Measurements from ENCODE around the gene OSCAR. TPM values are rescaled to one million over a fixed set of nuclear protein-coding genes. Genes with fewer than 3 reads are reported as not detected.

OSCAR gene
- total RNA-seq, 1 donor from 2014 or later: 0.20 TPM

DNA sequence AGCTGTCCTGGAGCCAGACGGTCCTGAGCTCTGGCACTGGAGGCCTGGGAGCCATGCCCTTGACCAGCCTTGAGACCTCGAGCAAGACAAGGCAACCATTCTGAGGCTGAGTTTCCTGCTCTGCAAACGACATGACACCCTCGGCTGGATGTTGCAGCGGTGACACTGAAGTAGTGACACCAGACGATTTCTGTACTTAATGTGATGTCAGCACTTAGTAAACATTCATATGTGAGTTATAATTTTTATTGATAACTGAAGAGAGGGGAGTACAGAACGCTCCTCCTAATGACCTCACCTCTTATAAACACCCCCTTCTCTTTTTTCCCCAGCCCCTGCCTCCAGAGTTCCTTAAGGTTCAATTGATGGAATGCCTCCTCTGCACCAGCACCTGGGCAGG lies 7.9 kb upstream of the OSCAR start:
- Histone ChIP-seq H3K79me2 (ENCODE audit: insufficient read depth, low read length) (peaks cover 26% of the 10 kb centered on the region), H3K4me3 (ENCODE audit: insufficient read depth, low read depth, low read length) (no peak overlapping the region), H3K27me3 (ENCODE audit: insufficient read depth, low read length) (no peaks in the 10 kb centered on the region), H3K27ac (ENCODE audit: low read depth, low read length) (no peak overlapping the region), H3K36me3 (ENCODE audit: insufficient read depth, low read length) (peaks cover 5% of the 10 kb centered on the region), H3K9ac (ENCODE audit: low read length) (no peak overlapping the region), H4K20me1 (ENCODE audit: insufficient read depth, low read length) (peaks cover 15% of the 10 kb centered on the region), H3K9me3 (ENCODE audit: insufficient read depth, low read depth, low read length) (no peaks in the 10 kb centered on the region), H2AFZ (ENCODE audit: low read depth, low read length) (no peak overlapping the region), H3K4me2 (ENCODE audit: low read length) (no peak overlapping the region), H3K4me1 (ENCODE audit: insufficient read depth, low read length) (no peaks in the 10 kb centered on the region)
- DNase-seq (ENCODE audit: low read depth) (no peak), FAIRE-seq (no peak)
- Mint-ChIP-seq H3K4me1 (ENCODE audit: low read depth, unreplicated experiment) (no peaks in the 10 kb centered on the region), H3K4me3 (ENCODE audit: unreplicated experiment) (no peak overlapping the region), H3K9me3 (ENCODE audit: unreplicated experiment) (no peaks in the 10 kb centered on the region), H3K27ac (ENCODE audit: unreplicated experiment) (no peak overlapping the region), H3K27me3 (ENCODE audit: low read depth, unreplicated experiment) (no peaks in the 10 kb centered on the region), H3K36me3 (ENCODE audit: low read depth, unreplicated experiment) (peaks cover 16% of the 10 kb centered on the region)
- no peak for TF ChIP-seq EZH2 (IDR thresholded peaks at IDR 0.05; ENCODE audit: insufficient read depth, low read length)
- TF ChIP-seq, protein P1, sequence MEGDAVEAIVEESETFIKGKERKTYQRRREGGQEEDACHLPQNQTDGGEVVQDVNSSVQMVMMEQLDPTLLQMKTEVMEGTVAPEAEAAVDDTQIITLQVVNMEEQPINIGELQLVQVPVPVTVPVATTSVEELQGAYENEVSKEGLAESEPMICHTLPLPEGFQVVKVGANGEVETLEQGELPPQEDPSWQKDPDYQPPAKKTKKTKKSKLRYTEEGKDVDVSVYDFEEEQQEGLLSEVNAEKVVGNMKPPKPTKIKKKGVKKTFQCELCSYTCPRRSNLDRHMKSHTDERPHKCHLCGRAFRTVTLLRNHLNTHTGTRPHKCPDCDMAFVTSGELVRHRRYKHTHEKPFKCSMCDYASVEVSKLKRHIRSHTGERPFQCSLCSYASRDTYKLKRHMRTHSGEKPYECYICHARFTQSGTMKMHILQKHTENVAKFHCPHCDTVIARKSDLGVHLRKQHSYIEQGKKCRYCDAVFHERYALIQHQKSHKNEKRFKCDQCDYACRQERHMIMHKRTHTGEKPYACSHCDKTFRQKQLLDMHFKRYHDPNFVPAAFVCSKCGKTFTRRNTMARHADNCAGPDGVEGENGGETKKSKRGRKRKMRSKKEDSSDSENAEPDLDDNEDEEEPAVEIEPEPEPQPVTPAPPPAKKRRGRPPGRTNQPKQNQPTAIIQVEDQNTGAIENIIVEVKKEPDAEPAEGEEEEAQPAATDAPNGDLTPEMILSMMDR (IDR thresholded peaks at IDR 0.05; ENCODE audit: insufficient read depth, low read depth, low read length): no peak

DNA sequence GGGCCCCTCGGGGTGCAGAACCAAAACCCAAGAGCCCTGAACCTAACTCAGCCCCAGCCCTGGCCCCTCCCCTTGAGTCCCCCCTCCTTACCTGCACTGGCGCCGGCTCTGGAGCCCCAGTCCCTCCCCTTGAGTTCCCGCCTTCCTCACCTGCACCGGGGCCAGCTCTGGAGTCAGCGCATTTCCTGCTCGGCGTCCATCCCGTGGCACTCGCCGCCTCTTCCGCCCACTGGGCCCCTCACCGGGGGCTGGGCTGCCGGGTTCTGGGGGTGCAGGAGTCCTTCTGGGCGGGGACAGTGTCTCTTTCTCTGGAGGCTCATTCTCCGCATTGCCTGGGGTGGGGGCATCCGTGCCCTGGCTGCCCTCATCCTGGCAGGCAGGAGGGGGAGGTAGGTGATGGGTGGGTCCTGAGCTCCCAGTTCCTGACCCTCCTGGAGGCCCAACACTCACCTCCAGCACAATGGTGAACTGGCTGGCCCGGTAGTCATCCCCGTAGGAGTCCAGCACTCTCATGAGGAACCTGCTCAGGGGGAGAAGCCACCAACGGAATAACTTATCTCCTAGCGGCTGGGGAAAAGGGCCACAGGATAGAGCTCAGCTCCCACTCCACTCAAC lies 7.4 kb upstream of the OSCAR start:
- FAIRE-seq (no peak), DNase-seq (ENCODE audit: low read depth) (no peak)
- H3K9me3 Mint-ChIP-seq (ENCODE audit: unreplicated experiment): no peaks in the 10 kb centered on the region
- Histone ChIP-seq H3K4me2 (ENCODE audit: low read length) (no peak overlapping the region), H2AFZ (ENCODE audit: low read depth, low read length) (no peak overlapping the region), H3K9me3 (ENCODE audit: insufficient read depth, low read depth, low read length) (no peaks in the 10 kb centered on the region), H3K9ac (ENCODE audit: low read length) (no peak overlapping the region), H3K79me2 (ENCODE audit: insufficient read depth, low read length) (peaks cover 26% of the 10 kb centered on the region), H3K27me3 (ENCODE audit: insufficient read depth, low read length) (no peaks in the 10 kb centered on the region), H3K36me3 (ENCODE audit: insufficient read depth, low read length) (peaks cover 5% of the 10 kb centered on the region), H3K4me3 (ENCODE audit: insufficient read depth, low read depth, low read length) (no peak overlapping the region), H3K4me1 (ENCODE audit: insufficient read depth, low read length) (no peaks in the 10 kb centered on the region), H3K27ac (ENCODE audit: low read depth, low read length) (no peak overlapping the region), H4K20me1 (ENCODE audit: insufficient read depth, low read length) (peaks cover 15% of the 10 kb centered on the region)
- no peak overlapping the region for H3K27ac Mint-ChIP-seq (ENCODE audit: unreplicated experiment)
- no peaks in the 10 kb centered on the region for H3K4me1 Mint-ChIP-seq (ENCODE audit: low read depth, unreplicated experiment)
- H3K27me3 Mint-ChIP-seq (ENCODE audit: low read depth, unreplicated experiment): no peaks in the 10 kb centered on the region
- peaks cover 17% of the 10 kb centered on the region for H3K36me3 Mint-ChIP-seq (ENCODE audit: low read depth, unreplicated experiment)
- H3K4me3 Mint-ChIP-seq (ENCODE audit: unreplicated experiment): no peak overlapping the region
- no peak for TF ChIP-seq EZH2 (IDR thresholded peaks at IDR 0.05; ENCODE audit: insufficient read depth, low read length)
- TF ChIP-seq, protein P1 (IDR thresholded peaks at IDR 0.05; ENCODE audit: insufficient read depth, low read depth, low read length): no peak

DNA sequence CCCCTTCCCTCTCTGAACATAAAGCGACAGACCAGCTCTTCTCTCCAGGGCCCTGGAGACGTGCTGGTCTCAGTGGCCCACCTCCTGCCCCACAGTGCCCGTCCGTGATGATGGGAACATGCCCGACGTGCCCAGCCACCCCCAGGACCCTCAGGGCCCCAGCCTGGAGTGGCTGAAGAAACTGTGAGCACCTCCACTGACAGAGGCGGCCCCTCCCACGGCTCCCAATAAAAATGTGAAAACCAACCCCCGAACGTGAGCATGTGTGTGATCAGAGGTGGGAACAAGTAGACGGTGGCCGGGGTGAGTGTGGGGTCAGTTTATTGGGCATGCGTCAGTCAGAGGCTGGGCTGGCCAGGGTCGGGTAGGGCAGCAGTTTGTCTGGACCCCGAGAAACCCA lies 6.1 kb upstream of the OSCAR start:
- Mint-ChIP-seq H3K4me3 (ENCODE audit: unreplicated experiment) (no peak overlapping the region), H3K9me3 (ENCODE audit: unreplicated experiment) (no peaks in the 10 kb centered on the region)

More for the DNA sequence above, 6.1 kb upstream of the OSCAR start:
- H3K36me3 Mint-ChIP-seq (ENCODE audit: low read depth, unreplicated experiment): peaks cover 17% of the 10 kb centered on the region
- H3K4me2 ChIP-seq (ENCODE audit: low read length): no peak overlapping the region
- H3K27me3 ChIP-seq (ENCODE audit: insufficient read depth, low read length): no peaks in the 10 kb centered on the region
- DNase-seq (ENCODE audit: low read depth) (no peak), FAIRE-seq (no peak)
- H2AFZ ChIP-seq (ENCODE audit: low read depth, low read length): no peak overlapping the region
- H3K27me3 Mint-ChIP-seq (ENCODE audit: low read depth, unreplicated experiment): no peaks in the 10 kb centered on the region
- H3K4me3 ChIP-seq (ENCODE audit: insufficient read depth, low read depth, low read length): no peak overlapping the region
- peaks cover 30% of the 10 kb centered on the region for H3K79me2 ChIP-seq (ENCODE audit: insufficient read depth, low read length)
- H3K4me1 Mint-ChIP-seq (ENCODE audit: low read depth, unreplicated experiment): no peaks in the 10 kb centered on the region
- peaks cover 15% of the 10 kb centered on the region for H4K20me1 ChIP-seq (ENCODE audit: insufficient read depth, low read length)
- no peak overlapping the region for H3K27ac ChIP-seq (ENCODE audit: low read depth, low read length)
- H3K27ac Mint-ChIP-seq (ENCODE audit: unreplicated experiment): no peak overlapping the region
- no peaks in the 10 kb centered on the region for H3K9me3 ChIP-seq (ENCODE audit: insufficient read depth, low read depth, low read length)
- H3K4me1 ChIP-seq (ENCODE audit: insufficient read depth, low read length): peaks cover 3% of the 10 kb centered on the region
- H3K9ac ChIP-seq (ENCODE audit: low read length): no peak overlapping the region
- H3K36me3 ChIP-seq (ENCODE audit: insufficient read depth, low read length): peaks cover 5% of the 10 kb centered on the region
- TF ChIP-seq, protein P1 (IDR thresholded peaks at IDR 0.05; ENCODE audit: insufficient read depth, low read depth, low read length): no peak
- TF ChIP-seq EZH2 (IDR thresholded peaks at IDR 0.05; ENCODE audit: insufficient read depth, low read length): no peak
